Subcutaneous adipose tissue (tissue), 4 donors: ENCODE measurements around the gene VTI1B. TPM values are rescaled to one million over a fixed set of nuclear protein-coding genes. Genes with fewer than 3 reads are reported as not detected.

Source experiments
- CTCF ChIP-seq: fragments of 450-650 bp; IDR thresholded peaks from one replicate; pipeline ENCODE4 v1.5.1; 2016; ENCODE audit warnings: low read depth, mild to moderate bottlenecking, control low read depth, antibody characterized with exemption, moderate library complexity
- total RNA-seq, 4 donors: library from RNA; depleted of rRNA; stranded (reverse); fragments of >200 nt; gene quantifications; one replicate each; pipeline ENCODE4 v1.1.0, GENCODE V29; 2016

The VTI1B gene
- total RNA-seq, 4 donors from 2014 or later: 97.6 to 218 (median 144) TPM

DNA sequence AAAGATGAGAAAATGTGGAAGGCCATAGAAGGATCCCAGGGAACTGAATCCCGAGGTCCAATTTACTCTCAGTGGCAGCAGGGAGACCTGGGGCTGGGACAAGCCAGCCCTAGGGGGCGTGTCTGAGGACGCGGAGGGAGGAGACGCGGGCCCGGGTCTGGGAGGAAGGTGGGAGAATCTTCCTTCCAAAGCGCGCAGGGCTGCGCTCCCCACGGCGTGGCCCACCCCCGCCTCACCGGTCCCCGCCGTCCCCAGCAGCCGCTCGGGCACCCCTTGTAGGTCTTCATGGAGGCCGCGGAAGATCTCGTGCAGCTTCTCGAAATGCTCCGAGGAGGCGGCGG, 323 bp downstream of the VTI1B start:
- no peak for TF ChIP-seq CTCF

- no peak for TF ChIP-seq CTCF
Observed at GRCh38 chr14:67673451-67673850, 981 bp downstream of the VTI1B start.

GRCh38 chr14:67668559-67668958, 5.9 kb downstream of the VTI1B start:
- no peak for TF ChIP-seq CTCF

- TF ChIP-seq CTCF: no peak
Observed at GRCh38 chr14:67666750-67667449, 7.5 kb downstream of the VTI1B start.

DNA sequence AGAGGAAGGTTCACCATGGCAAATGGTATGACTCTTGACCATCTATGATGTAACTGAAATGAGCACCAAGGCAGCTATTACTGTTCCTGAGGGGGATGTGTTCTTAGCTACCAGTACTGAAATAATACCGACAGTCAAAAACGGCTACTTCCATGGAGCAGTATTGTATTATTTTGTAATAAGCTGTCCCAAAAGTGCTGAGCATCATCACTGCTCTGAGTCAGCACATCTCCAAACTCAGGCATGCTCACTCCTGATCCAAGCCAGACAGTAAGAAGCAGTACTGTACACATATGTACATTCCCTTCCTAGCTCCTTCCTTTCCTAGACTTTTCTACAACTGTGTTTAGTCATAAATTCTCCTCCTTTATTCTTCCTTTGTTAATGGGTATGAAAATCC, 8.6 kb downstream of the VTI1B start:
- TF ChIP-seq CTCF: no peak

GRCh38 chr14:67663633-67664032, 10.8 kb downstream of the VTI1B start:
- TF ChIP-seq CTCF: no peak

GRCh38 chr14:67653651-67654280, 20.7 kb downstream of the VTI1B start:
- no peak for TF ChIP-seq CTCF
